HepG2 (cell line): ENCODE data around the gene SLC2A10. TPM values are rescaled to one million over a fixed set of nuclear protein-coding genes. Genes with fewer than 3 reads are reported as not detected.

Source experiments
- CC2D1A ChIP-seq: sonication (generic); formaldehyde crosslinking; IDR thresholded peaks from 2 replicates; pipeline ENCODE4 v1.8.1; 2023; ENCODE audit warnings: mild to moderate bottlenecking, missing genetic modification reagents
- DBP ChIP-seq: sonication (generic); formaldehyde crosslinking; IDR thresholded peaks from 2 replicates; pipeline ENCODE4 v1.4.0; 2020; ENCODE audit warnings: missing genetic modification reagents; ENCODE audit errors: not compliant biosample characterization
- GLI4 ChIP-seq: sonication (generic); formaldehyde crosslinking; IDR thresholded peaks from 2 replicates; pipeline ENCODE4 v1.5.1; 2020; ENCODE audit warnings: missing genetic modification reagents, mild to moderate bottlenecking, moderate library complexity, borderline replicate concordance
- HINFP ChIP-seq: sonication (generic); formaldehyde crosslinking; IDR thresholded peaks from 2 replicates; pipeline ENCODE4 v1.4.0; 2020; ENCODE audit warnings: low read depth, mild to moderate bottlenecking, missing genetic modification reagents
- JUND ChIP-seq: sonication (generic); formaldehyde crosslinking; IDR thresholded peaks from 2 replicates; pipeline ENCODE4 v1.8.0; 2022; ENCODE audit warnings: mild to moderate bottlenecking, missing genetic modification reagents
- MAZ ChIP-seq, 2 experiments: sonication (generic) in 1 of 2; formaldehyde crosslinking in 1 of 2; IDR thresholded peaks; 2 replicates each; pipeline versions ENCODE4 v1.5.0 to v1.6.1; 2012 to 2020; ENCODE audit warnings: low read depth in 2 of 2, mild to moderate bottlenecking in 2 of 2, borderline replicate concordance in 1 of 2, improper control_type of control experiment in 1 of 2, low read length in 1 of 2, missing genetic modification reagents in 1 of 2, moderate library complexity in 1 of 2
- MXI1 ChIP-seq: IDR thresholded peaks from 3 replicates; pipeline ENCODE4 v1.6.1; 2012; ENCODE audit warnings: low read depth, low read length, inconsistent platforms, borderline replicate concordance
- MZF1 ChIP-seq: sonication (generic); formaldehyde crosslinking; IDR thresholded peaks from 2 replicates; pipeline ENCODE4 v1.8.1; 2023; ENCODE audit warnings: mild to moderate bottlenecking, missing genetic modification reagents, borderline replicate concordance
- NR1H2 ChIP-seq: sonication (generic); formaldehyde crosslinking; IDR thresholded peaks from 2 replicates; pipeline ENCODE4 v1.8.1; 2022; ENCODE audit warnings: low read depth, missing genetic modification reagents, borderline replicate concordance
- TRAFD1 ChIP-seq: sonication (generic); formaldehyde crosslinking; IDR thresholded peaks from 2 replicates; pipeline ENCODE4 v1.5.1; 2020; ENCODE audit warnings: missing genetic modification reagents, mild to moderate bottlenecking, borderline replicate concordance
- TSC22D2 ChIP-seq: sonication (generic); formaldehyde crosslinking; IDR thresholded peaks from 2 replicates; pipeline ENCODE4 v1.5.1; 2020; ENCODE audit warnings: missing genetic modification reagents, mild to moderate bottlenecking, borderline replicate concordance
- U2AF1 ChIP-seq: fragments of 200-400 bp; formaldehyde crosslinking; optimal IDR thresholded peaks from 2 replicates; pipeline ENCODE3; 2017; ENCODE audit warnings: mild to moderate bottlenecking, low read depth, low read length
- YEATS4 ChIP-seq: sonication (generic); formaldehyde crosslinking; IDR thresholded peaks from 2 replicates; pipeline ENCODE4 v1.4.0; 2020; ENCODE audit warnings: missing genetic modification reagents, borderline replicate concordance
- ZMYM3 ChIP-seq: sonication (generic); formaldehyde crosslinking; IDR thresholded peaks from 2 replicates; pipeline ENCODE4 v1.5.1; 2020; ENCODE audit warnings: mild to moderate bottlenecking, missing genetic modification reagents
- ZNF124 ChIP-seq: sonication (generic); formaldehyde crosslinking; IDR thresholded peaks from 2 replicates; pipeline ENCODE4 v1.4.0; 2020; ENCODE audit warnings: missing genetic modification reagents
- ZNF292 ChIP-seq: sonication (generic); formaldehyde crosslinking; IDR thresholded peaks from 2 replicates; pipeline ENCODE4 v1.8.1; 2022; ENCODE audit warnings: mild to moderate bottlenecking, low read depth, missing genetic modification reagents, borderline replicate concordance
- ZNF326 ChIP-seq: sonication (generic); formaldehyde crosslinking; IDR thresholded peaks from 2 replicates; pipeline ENCODE4 v1.4.0; 2020; ENCODE audit warnings: missing genetic modification reagents, borderline replicate concordance
- ZNF34 ChIP-seq: sonication (generic); formaldehyde crosslinking; IDR thresholded peaks from 2 replicates; pipeline ENCODE4 v1.4.0; 2020; ENCODE audit warnings: mild to moderate bottlenecking, missing genetic modification reagents, borderline replicate concordance
- ZNF605 ChIP-seq: sonication (generic); formaldehyde crosslinking; IDR thresholded peaks from 2 replicates; pipeline ENCODE4 v1.8.0; 2022; ENCODE audit warnings: mild to moderate bottlenecking, missing genetic modification reagents
- ZNF747 ChIP-seq: sonication (generic); formaldehyde crosslinking; IDR thresholded peaks from 2 replicates; pipeline ENCODE4 v1.8.1; 2023; ENCODE audit warnings: missing genetic modification reagents, mild to moderate bottlenecking, borderline replicate concordance
- ZSCAN21 ChIP-seq: sonication (generic); formaldehyde crosslinking; IDR thresholded peaks from 2 replicates; pipeline ENCODE4 v1.8.0; 2022; ENCODE audit warnings: mild to moderate bottlenecking, missing genetic modification reagents, moderate library complexity, borderline replicate concordance
- polyA plus RNA-seq, 8 experiments: library from polyadenylated mRNA; depleted of rRNA in 3 of 8; stranded (reverse) in 7 of 8; unstranded in 1 of 8; fragments of >200 nt; fragmentation: Illumina TruSeq in 4 of 8; extraction: Trizol in 4 of 8; gene quantifications; 2 replicates each; pipeline versions ENCODE4 v1.2.1 to v1.2.3, GENCODE V29; 2011 to 2016; ENCODE audit warnings: low read depth in 4 of 8, missing spikeins in 1 of 8, mixed read lengths in 1 of 8; ENCODE audit not compliant: insufficient read depth in 1 of 8
- total RNA-seq, 5 experiments: library from RNA; depleted of rRNA; stranded (reverse); fragments of >200 nt; fragmentation: Illumina TruSeq; extraction: Trizol; gene quantifications; 2 replicates each; pipeline ENCODE4 v1.2.3, GENCODE V29; 2016; ENCODE audit warnings: low read depth in 1 of 5

SLC2A10 gene
- total and polyA plus RNA-seq, 2 of the 13 experiments (the other 11 are each of a cell fraction or from before 2014, with no cell fraction given), result 16.0 to 18.4 TPM

- 0 out of 2 replicates have a peak, but pooled peaks have one; percentile 52 for TF ChIP-seq TRAFD1
- peak; percentile 88; the same call in 1 of the 2 replicates for TF ChIP-seq MZF1 (CRISPR knock-in tag)
- TF ChIP-seq ZNF747 (CRISPR knock-in tag), result peak; percentile 64; the same call in 1 of the 2 replicates
- TF ChIP-seq U2AF1, result no peak
- TF ChIP-seq GLI4 (CRISPR knock-in tag), result peak; percentile 49; the same call in 1 of the 2 replicates
- TF ChIP-seq ZNF124 (CRISPR knock-in tag), result 0 out of 2 replicates have a peak, but pooled peaks have one; percentile 47
- TF ChIP-seq ZSCAN21 (CRISPR knock-in tag), result 0 out of 2 replicates have a peak, but pooled peaks have one; percentile 5
- 0 out of 2 replicates have a peak, but pooled peaks have one; percentile 5 for TF ChIP-seq ZNF605 (CRISPR knock-in tag)
- 0 out of 2 replicates have a peak, but pooled peaks have one; percentile 35 for TF ChIP-seq TSC22D2 (CRISPR knock-in tag)
- TF ChIP-seq ZMYM3 (CRISPR knock-in tag), result 0 out of 2 replicates have a peak, but pooled peaks have one; percentile 7
- peak; percentile 14; the same call in 1 of the 2 replicates for TF ChIP-seq ZNF34 (CRISPR knock-in tag)
- TF ChIP-seq JUND (CRISPR knock-in tag), result peak; percentile 14; the same call in 1 of the 2 replicates
- TF ChIP-seq YEATS4 (CRISPR knock-in tag), result no peak
- no peak for TF ChIP-seq CC2D1A (CRISPR knock-in tag)
- 0 out of 2 replicates have a peak, but pooled peaks have one; percentile 52 for TF ChIP-seq NR1H2 (CRISPR knock-in tag)
- TF ChIP-seq ZNF326, result 0 out of 2 replicates have a peak, but pooled peaks have one; percentile 27
- TF ChIP-seq MXI1, result 0 out of 3 replicates have a peak, but pooled peaks have one; percentile 16
- peak; percentile 13; the same call in 1 of the 2 replicates for TF ChIP-seq ZNF292 (CRISPR knock-in tag)
- TF ChIP-seq MAZ (IDR thresholded peaks at IDR 0.05; ENCODE audit: borderline replicate concordance, low read depth, low read length), result no peak
- TF ChIP-seq MAZ (CRISPR knock-in tag; IDR thresholded peaks at IDR 0.05; ENCODE audit: low read depth), result peak; percentile 40; the same call in 1 of the 2 replicates
- 0 out of 2 replicates have a peak, but pooled peaks have one; percentile 26 for TF ChIP-seq HINFP (CRISPR knock-in tag)
- no peak for TF ChIP-seq DBP (CRISPR knock-in tag)
Observed at GRCh38 chr20:46670228-46670584, 39.2 kb upstream of the SLC2A10 start (continued).
